ENCODE data around the gene ZNF212. TPM values are rescaled to one million over a fixed set of nuclear protein-coding genes. Genes with fewer than 3 reads are reported as not detected.
A peak's percentile ranks its signal among the peaks of the same experiment; 100 is the strongest.
"Not testable (repeated sequence)": the region's sequence is repeated elsewhere in the genome, so short reads cannot be mapped to it uniquely, and the experiment has no call there.

The ZNF212 gene
- total RNA-seq, 2 donors from 2014 or later, result 15.8 to 17.6 TPM

DNA sequence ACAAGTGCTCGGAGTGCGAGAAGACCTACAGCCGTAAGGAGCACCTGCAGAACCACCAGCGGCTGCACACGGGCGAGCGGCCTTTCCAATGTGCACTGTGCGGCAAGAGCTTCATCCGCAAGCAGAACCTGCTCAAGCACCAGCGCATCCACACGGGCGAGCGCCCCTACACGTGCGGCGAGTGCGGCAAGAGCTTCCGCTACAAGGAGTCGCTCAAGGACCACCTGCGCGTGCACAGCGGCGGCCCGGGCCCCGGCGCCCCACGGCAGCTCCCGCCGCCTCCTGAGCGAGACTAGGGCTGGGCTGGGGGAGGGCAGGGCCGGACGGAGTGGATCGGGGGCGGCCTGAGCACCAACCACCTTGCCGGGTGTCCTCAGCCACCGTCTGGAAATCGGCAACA is 15.1 kb upstream of the ZNF212 start:
- WGBS, 2 experiments (ENCODE audit: insufficient coverage in 1 of 2, insufficient read length in 1 of 2), result 95 to 97% methylated on average over 29 to 37 of the region's 37 CpGs
- Mint-ChIP-seq H3K27ac (no peak overlapping the region), H3K4me3 (no peak overlapping the region), H3K27me3 (ENCODE audit: insufficient read depth) (no peaks in the 10 kb centered on the region), H3K36me3 (ENCODE audit: low read depth) (peaks cover 45% of the 10 kb centered on the region), H3K4me1 (no peaks in the 10 kb centered on the region), H3K9me3 (no peaks in the 10 kb centered on the region)
- H3K27ac ChIP-seq (ENCODE audit: low read depth, low read length), result no peak overlapping the region
- TF ChIP-seq, protein P1, sequence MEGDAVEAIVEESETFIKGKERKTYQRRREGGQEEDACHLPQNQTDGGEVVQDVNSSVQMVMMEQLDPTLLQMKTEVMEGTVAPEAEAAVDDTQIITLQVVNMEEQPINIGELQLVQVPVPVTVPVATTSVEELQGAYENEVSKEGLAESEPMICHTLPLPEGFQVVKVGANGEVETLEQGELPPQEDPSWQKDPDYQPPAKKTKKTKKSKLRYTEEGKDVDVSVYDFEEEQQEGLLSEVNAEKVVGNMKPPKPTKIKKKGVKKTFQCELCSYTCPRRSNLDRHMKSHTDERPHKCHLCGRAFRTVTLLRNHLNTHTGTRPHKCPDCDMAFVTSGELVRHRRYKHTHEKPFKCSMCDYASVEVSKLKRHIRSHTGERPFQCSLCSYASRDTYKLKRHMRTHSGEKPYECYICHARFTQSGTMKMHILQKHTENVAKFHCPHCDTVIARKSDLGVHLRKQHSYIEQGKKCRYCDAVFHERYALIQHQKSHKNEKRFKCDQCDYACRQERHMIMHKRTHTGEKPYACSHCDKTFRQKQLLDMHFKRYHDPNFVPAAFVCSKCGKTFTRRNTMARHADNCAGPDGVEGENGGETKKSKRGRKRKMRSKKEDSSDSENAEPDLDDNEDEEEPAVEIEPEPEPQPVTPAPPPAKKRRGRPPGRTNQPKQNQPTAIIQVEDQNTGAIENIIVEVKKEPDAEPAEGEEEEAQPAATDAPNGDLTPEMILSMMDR (conservative IDR thresholded peaks at IDR 0.05), result no peak
- H3K9ac ChIP-seq (ENCODE audit: extremely low read depth, low read length, poor library complexity, severe bottlenecking), result no peak overlapping the region
- no peak for DNase-seq
- no peaks in the 10 kb centered on the region for H3K27me3 ChIP-seq (ENCODE audit: control insufficient read depth, insufficient read depth, low read length, poor library complexity, severe bottlenecking)
- peaks cover 14% of the 10 kb centered on the region for H3K36me3 ChIP-seq (ENCODE audit: control insufficient read depth, insufficient read depth, low read length)
- H3K9me3 ChIP-seq (ENCODE audit: control insufficient read depth, low read length), result no peaks in the 10 kb centered on the region
- no peak overlapping the region for H3K4me3 ChIP-seq (ENCODE audit: low read length)
- H3K4me1 ChIP-seq (ENCODE audit: control insufficient read depth, insufficient read depth, low read length), result no peaks in the 10 kb centered on the region

DNA sequence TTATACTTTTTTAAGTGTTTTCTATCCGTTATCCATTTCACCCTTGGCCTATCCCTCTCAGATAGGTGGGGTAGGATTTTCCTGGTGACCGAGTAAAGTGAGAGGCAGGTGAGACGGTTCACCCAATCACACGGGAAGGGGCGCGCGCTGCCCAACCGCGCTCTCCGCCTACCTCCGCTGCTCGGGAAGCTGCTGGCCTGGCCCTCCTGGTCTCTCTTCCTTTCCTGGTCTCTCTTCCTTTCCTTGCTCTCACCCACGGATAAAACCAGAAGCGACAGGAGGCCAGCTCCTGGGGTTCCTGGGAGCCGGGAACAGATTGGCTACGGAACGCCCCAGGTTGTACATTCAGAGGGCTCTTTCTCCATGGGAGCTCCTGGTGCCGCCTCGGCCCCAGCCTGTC is 14.3 kb upstream of the ZNF212 start:
- H3K4me3 Mint-ChIP-seq, result no peak overlapping the region
- peak overlapping the region; percentile 19 for H3K27ac Mint-ChIP-seq
- WGBS, 2 experiments (ENCODE audit: insufficient coverage in 1 of 2, insufficient read length in 1 of 2), result 98% methylated on average over 9 to 19 of the region's 19 CpGs
- no peak overlapping the region for H3K9ac ChIP-seq (ENCODE audit: extremely low read depth, low read length, poor library complexity, severe bottlenecking)
- no peaks in the 10 kb centered on the region for H3K4me1 Mint-ChIP-seq
- peaks cover 38% of the 10 kb centered on the region for H3K36me3 Mint-ChIP-seq (ENCODE audit: low read depth)
- H3K36me3 ChIP-seq (ENCODE audit: control insufficient read depth, insufficient read depth, low read length), result peaks cover 14% of the 10 kb centered on the region
- no peaks in the 10 kb centered on the region for H3K27me3 ChIP-seq (ENCODE audit: control insufficient read depth, insufficient read depth, low read length, poor library complexity, severe bottlenecking)
- H3K27me3 Mint-ChIP-seq (ENCODE audit: insufficient read depth), result no peaks in the 10 kb centered on the region
- TF ChIP-seq, protein P1 (conservative IDR thresholded peaks at IDR 0.05), result no peak
- no peaks in the 10 kb centered on the region for H3K4me1 ChIP-seq (ENCODE audit: control insufficient read depth, insufficient read depth, low read length)
- H3K9me3 ChIP-seq (ENCODE audit: control insufficient read depth, low read length), result no peaks in the 10 kb centered on the region
- H3K4me3 ChIP-seq (ENCODE audit: low read length), result no peak overlapping the region
- no peaks in the 10 kb centered on the region for H3K9me3 Mint-ChIP-seq
- no peak overlapping the region for H3K27ac ChIP-seq (ENCODE audit: low read depth, low read length)
- DNase-seq, result no peak

DNA sequence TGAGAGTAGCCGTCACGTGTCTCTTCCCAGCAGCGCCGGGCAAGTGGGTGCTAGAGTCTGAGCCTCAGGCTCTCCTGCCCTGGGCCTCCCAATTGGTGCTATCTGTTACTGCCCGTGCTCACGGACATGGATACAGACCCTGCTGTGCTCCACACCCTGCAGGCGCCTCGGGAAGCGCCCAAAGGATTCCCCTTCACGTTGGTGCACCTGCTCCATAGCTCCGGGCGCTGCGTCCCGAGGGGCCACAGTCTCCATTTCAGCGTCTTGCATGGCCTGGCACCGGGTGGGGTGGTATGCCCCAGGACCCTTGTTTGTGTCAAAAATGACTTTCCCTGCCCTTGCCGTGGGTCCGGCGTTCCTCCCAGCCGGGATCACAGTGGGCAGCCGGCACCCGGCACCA is 13.8 kb upstream of the ZNF212 start:
- Histone ChIP-seq H3K9ac (ENCODE audit: extremely low read depth, low read length, poor library complexity, severe bottlenecking) (no peak overlapping the region), H3K4me1 (ENCODE audit: control insufficient read depth, insufficient read depth, low read length) (no peaks in the 10 kb centered on the region), H3K36me3 (ENCODE audit: control insufficient read depth, insufficient read depth, low read length) (peaks cover 14% of the 10 kb centered on the region), H3K27ac (ENCODE audit: low read depth, low read length) (no peak overlapping the region), H3K9me3 (ENCODE audit: control insufficient read depth, low read length) (no peaks in the 10 kb centered on the region), H3K27me3 (ENCODE audit: control insufficient read depth, insufficient read depth, low read length, poor library complexity, severe bottlenecking) (no peaks in the 10 kb centered on the region), H3K4me3 (ENCODE audit: low read length) (no peak overlapping the region)
- H3K4me3 Mint-ChIP-seq, result no peak overlapping the region
- H3K4me1 Mint-ChIP-seq, result no peaks in the 10 kb centered on the region
- TF ChIP-seq, protein P1 (conservative IDR thresholded peaks at IDR 0.05), result no peak
- no peaks in the 10 kb centered on the region for H3K27me3 Mint-ChIP-seq (ENCODE audit: insufficient read depth)
- 95 to 97% methylated on average over 17 to 22 of the region's 22 CpGs for WGBS, 2 experiments (ENCODE audit: insufficient coverage in 1 of 2, insufficient read length in 1 of 2)
- DNase-seq, result no peak
- peaks cover 35% of the 10 kb centered on the region for H3K36me3 Mint-ChIP-seq (ENCODE audit: low read depth)
- no peaks in the 10 kb centered on the region for H3K9me3 Mint-ChIP-seq
- H3K27ac Mint-ChIP-seq, result no peak overlapping the region

DNA sequence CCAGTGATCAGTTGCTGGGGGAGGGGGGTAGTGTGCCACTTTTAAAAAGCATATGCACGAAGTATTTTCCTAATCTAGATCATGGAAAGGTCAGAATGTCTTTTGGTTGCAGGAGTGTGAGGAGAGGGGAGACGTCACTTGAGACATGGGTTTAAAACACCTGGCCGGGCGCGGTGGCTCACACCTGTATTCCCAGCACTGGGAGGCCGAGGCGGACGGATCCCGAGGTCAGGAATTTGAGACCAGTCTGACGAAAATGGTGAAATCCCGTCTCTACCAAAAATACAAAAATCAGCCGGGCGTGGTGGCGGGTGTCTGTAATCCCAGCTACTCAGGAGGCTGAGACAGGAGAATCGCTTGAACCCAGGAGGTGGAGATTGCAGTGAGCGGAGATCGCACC is 13.1 kb upstream of the ZNF212 start:
- not testable (repeated sequence) for H3K4me1 Mint-ChIP-seq; H3K27me3 ChIP-seq (ENCODE audit: control insufficient read depth, insufficient read depth, low read length, poor library complexity, severe bottlenecking); H3K9me3 ChIP-seq (ENCODE audit: control insufficient read depth, low read length); H3K27ac ChIP-seq (ENCODE audit: low read depth, low read length); DNase-seq; H3K9ac ChIP-seq (ENCODE audit: extremely low read depth, low read length, poor library complexity, severe bottlenecking); H3K4me3 Mint-ChIP-seq; H3K4me1 ChIP-seq (ENCODE audit: control insufficient read depth, insufficient read depth, low read length); H3K4me3 ChIP-seq (ENCODE audit: low read length); H3K36me3 ChIP-seq (ENCODE audit: control insufficient read depth, insufficient read depth, low read length); H3K27me3 Mint-ChIP-seq (ENCODE audit: insufficient read depth); H3K9me3 Mint-ChIP-seq
- H3K27ac Mint-ChIP-seq, result peak overlapping the region; percentile 10
- WGBS, 2 experiments (ENCODE audit: insufficient coverage in 1 of 2, insufficient read length in 1 of 2), result 93 to 95% methylated on average over 16 to 17 of the region's 17 CpGs
- H3K36me3 Mint-ChIP-seq (ENCODE audit: low read depth), result peaks cover 29% of the 10 kb centered on the region

All from endodermal cell (in vitro differentiated cells).